Nephron (organoid): ENCODE data around the gene DCAF6.

Experiments
- H3K27ac Mint-ChIP-seq, 3 experiments: 2 replicates each; pipeline ENCODE4 v1.8.0; 2020; ENCODE audit warnings: mixed read lengths in 3 of 3, mild to moderate bottlenecking in 2 of 3, moderate library complexity in 1 of 3
- H3K27me3 Mint-ChIP-seq: 2 replicates; pipeline ENCODE4 v1.8.0; 2021; ENCODE audit warnings: low read depth, mild to moderate bottlenecking, moderate library complexity, mixed read lengths
- H3K36me3 Mint-ChIP-seq: 2 replicates; pipeline ENCODE4 v1.8.0; 2020; ENCODE audit warnings: low read depth, mixed read lengths
- H3K4me1 Mint-ChIP-seq: 2 replicates; pipeline ENCODE4 v1.8.0; 2020; ENCODE audit warnings: mixed read lengths
- H3K4me3 Mint-ChIP-seq, 3 experiments: 2 replicates each; pipeline ENCODE4 v1.8.0; 2020; ENCODE audit warnings: mild to moderate bottlenecking in 3 of 3, mixed read lengths in 3 of 3, moderate library complexity in 2 of 3
- H3K9me3 Mint-ChIP-seq: 2 replicates; pipeline ENCODE4 v1.8.0; 2020; ENCODE audit warnings: mixed read lengths
- CTCF ChIP-seq, 3 experiments: fragments of 200-600 bp; sonication (generic); IDR thresholded peaks; one replicate each; pipeline ENCODE4 v1.5.0; 2021; ENCODE audit warnings: antibody characterized with exemption in 3 of 3; ENCODE audit not compliant: unreplicated experiment in 3 of 3

Gene DCAF6

GRCh38 chr1:167991546-167991945 is 55.1 kb downstream of the DCAF6 start:
- Mint-ChIP-seq H3K27me3 (no peaks in the 10 kb centered on the region), H3K36me3 (peaks cover 44% of the 10 kb centered on the region), H3K9me3 (no peaks in the 10 kb centered on the region), H3K4me3 (no peak overlapping the region), H3K4me1 (no peaks in the 10 kb centered on the region), H3K27ac (no peak overlapping the region)
- no peak for TF ChIP-seq CTCF (IDR thresholded peaks at IDR 0.05; ENCODE audit: unreplicated experiment in 3 of 3)

- H3K36me3 Mint-ChIP-seq, result peaks cover 43% of the 10 kb centered on the region
- no peaks in the 10 kb centered on the region for H3K27me3 Mint-ChIP-seq
- H3K9me3 Mint-ChIP-seq, result no peaks in the 10 kb centered on the region
- no peaks in the 10 kb centered on the region for H3K4me1 Mint-ChIP-seq
- H3K4me3 Mint-ChIP-seq, result no peak overlapping the region
- TF ChIP-seq CTCF (IDR thresholded peaks at IDR 0.05; ENCODE audit: unreplicated experiment in 3 of 3), result no peak
- H3K27ac Mint-ChIP-seq, result no peak overlapping the region
Measured at GRCh38 chr1:167993720-167994119, 57.2 kb downstream of the DCAF6 start.

GRCh38 chr1:167994560-167994959 is 58.1 kb downstream of the DCAF6 start:
- Mint-ChIP-seq H3K4me1 (no peaks in the 10 kb centered on the region), H3K9me3 (no peaks in the 10 kb centered on the region), H3K36me3 (peaks cover 42% of the 10 kb centered on the region), H3K27me3 (no peaks in the 10 kb centered on the region), H3K27ac (no peak overlapping the region), H3K4me3 (no peak overlapping the region)
- TF ChIP-seq CTCF (IDR thresholded peaks at IDR 0.05; ENCODE audit: unreplicated experiment in 3 of 3), result no peak

- no peaks in the 10 kb centered on the region for H3K27me3 Mint-ChIP-seq
- no peaks in the 10 kb centered on the region for H3K9me3 Mint-ChIP-seq
- peaks cover 46% of the 10 kb centered on the region for H3K36me3 Mint-ChIP-seq
- no peak for TF ChIP-seq CTCF (IDR thresholded peaks at IDR 0.05; ENCODE audit: unreplicated experiment in 3 of 3)
- H3K27ac Mint-ChIP-seq, result no peak overlapping the region
- H3K4me1 Mint-ChIP-seq, result no peaks in the 10 kb centered on the region
- H3K4me3 Mint-ChIP-seq, result no peak overlapping the region
Measured at GRCh38 chr1:167995038-167995437, 58.6 kb downstream of the DCAF6 start.

- Mint-ChIP-seq H3K4me1 (no peaks in the 10 kb centered on the region), H3K4me3 (no peak overlapping the region), H3K36me3 (peaks cover 52% of the 10 kb centered on the region), H3K27me3 (no peaks in the 10 kb centered on the region), H3K9me3 (no peaks in the 10 kb centered on the region), H3K27ac (no peak overlapping the region)
- no peak for TF ChIP-seq CTCF (IDR thresholded peaks at IDR 0.05; ENCODE audit: unreplicated experiment in 3 of 3)
Measured at GRCh38 chr1:167996266-167996665, 59.8 kb downstream of the DCAF6 start.

GRCh38 chr1:167997037-167997575 is 60.6 kb downstream of the DCAF6 start:
- no peak overlapping the region for H3K27ac Mint-ChIP-seq

More at GRCh38 chr1:167997037-167997575, 60.6 kb downstream of the DCAF6 start:
- no peaks in the 10 kb centered on the region for H3K27me3 Mint-ChIP-seq
- no peaks in the 10 kb centered on the region for H3K4me1 Mint-ChIP-seq
- peaks cover 52% of the 10 kb centered on the region for H3K36me3 Mint-ChIP-seq
- no peaks in the 10 kb centered on the region for H3K9me3 Mint-ChIP-seq
- no peak overlapping the region for H3K4me3 Mint-ChIP-seq
- no peak for TF ChIP-seq CTCF (IDR thresholded peaks at IDR 0.05; ENCODE audit: unreplicated experiment in 3 of 3)
